CD14-positive monocyte (primary cell): ENCODE measurements around the gene PDZRN3. TPM values are rescaled to one million over a fixed set of nuclear protein-coding genes. Genes with fewer than 3 reads are reported as not detected.

Source experiments
- DNase-seq, 3 donors: peaks; one replicate each; pipeline ENCODE4 v3.0.0-alpha.2; 2011 to 2022
- H2AFZ ChIP-seq: 2 replicates; pipeline ENCODE4 v1.6.0; 2012; ENCODE audit warnings: mild to moderate bottlenecking, low read depth, low read length, inconsistent platforms; ENCODE audit not compliant: insufficient read depth, poor library complexity, severe bottlenecking
- H3K27ac ChIP-seq, 2 donors: 1 replicate in 1 of 2; 2 replicates in 1 of 2; pipeline ENCODE4 v1.5.1; 2012 to 2013; ENCODE audit warnings: low read length in 2 of 2, control low read depth in 1 of 2, inconsistent platforms in 1 of 2, low read depth in 1 of 2, mild to moderate bottlenecking in 1 of 2
- H3K27me3 ChIP-seq, 2 donors: one replicate each; pipeline versions ENCODE4 v1.6.0 to v1.6.1; 2011 to 2013; ENCODE audit warnings: low read length in 2 of 2; ENCODE audit not compliant: control insufficient read depth in 2 of 2, insufficient read depth in 2 of 2
- H3K36me3 ChIP-seq, 2 donors: replicated peaks in 1 of 2; 1 replicate in 1 of 2; 2 replicates in 1 of 2; pipeline versions ENCODE4 v1.5.1 to v1.6.1; 2012 to 2013; ENCODE audit warnings: low read length in 2 of 2, control low read depth in 1 of 2, inconsistent platforms in 1 of 2, mild to moderate bottlenecking in 1 of 2; ENCODE audit not compliant: insufficient read depth in 2 of 2, control insufficient read depth in 1 of 2
- H3K4me1 ChIP-seq, 2 donors: 1 replicate in 1 of 2; 2 replicates in 1 of 2; pipeline versions ENCODE4 v1.5.1 to v1.6.1; 2012 to 2013; ENCODE audit warnings: low read length in 2 of 2, control low read depth in 1 of 2, inconsistent platforms in 1 of 2, mild to moderate bottlenecking in 1 of 2, moderate library complexity in 1 of 2; ENCODE audit not compliant: insufficient read depth in 2 of 2, control insufficient read depth in 1 of 2
- H3K4me2 ChIP-seq: replicated peaks from 2 replicates; pipeline ENCODE3; 2012; ENCODE audit warnings: low read length, moderate library complexity, mild to moderate bottlenecking; ENCODE audit not compliant: poor library complexity, severe bottlenecking; ENCODE audit errors: extremely low read depth
- H3K4me3 ChIP-seq, 3 experiments: fragments of 200-600 bp in 1 of 3; sonication (generic) in 1 of 3; replicated peaks in 1 of 3; 1 replicate in 2 of 3; 2 replicates in 1 of 3; pipeline ENCODE4 v1.5.1; 2011 to 2013; ENCODE audit warnings: low read length in 3 of 3, mild to moderate bottlenecking in 3 of 3, control low read depth in 2 of 3, low read depth in 2 of 3, inconsistent platforms in 1 of 3, moderate library complexity in 1 of 3
- H3K79me2 ChIP-seq: 2 replicates; pipeline ENCODE4 v1.6.0; 2012; ENCODE audit warnings: mild to moderate bottlenecking, control low read depth, inconsistent platforms, low read length, moderate library complexity; ENCODE audit not compliant: insufficient read depth
- H3K9ac ChIP-seq: 2 replicates; pipeline ENCODE4 v1.6.0; 2017; ENCODE audit warnings: low read length, mild to moderate bottlenecking; ENCODE audit not compliant: insufficient read depth, poor library complexity, severe bottlenecking
- H3K9me3 ChIP-seq, 2 donors: replicated peaks in 1 of 2; 1 replicate in 1 of 2; 2 replicates in 1 of 2; pipeline versions ENCODE4 v1.5.1 to v1.6.1; 2012 to 2013; ENCODE audit warnings: low read length in 2 of 2, control low read depth in 1 of 2; ENCODE audit not compliant: control insufficient read depth in 1 of 2, insufficient read depth in 1 of 2
- H4K20me1 ChIP-seq: 2 replicates; pipeline ENCODE4 v1.6.0; 2012; ENCODE audit warnings: mild to moderate bottlenecking, low read length, control low read depth, moderate library complexity; ENCODE audit not compliant: insufficient read depth
- H3K27ac Mint-ChIP-seq, 7 donors: one replicate each; pipeline ENCODE4 v1.8.0; 2020; ENCODE audit warnings: mild to moderate bottlenecking in 7 of 7, mixed read lengths in 7 of 7, moderate library complexity in 6 of 7, inconsistent platforms in 2 of 7
- H3K27me3 Mint-ChIP-seq, 3 donors: one replicate each; pipeline ENCODE4 v1.8.0; 2021 to 2022; ENCODE audit warnings: low read depth in 3 of 3, mild to moderate bottlenecking in 3 of 3, mixed read lengths in 3 of 3, moderate library complexity in 3 of 3, inconsistent platforms in 1 of 3
- H3K36me3 Mint-ChIP-seq, 2 donors: one replicate each; pipeline ENCODE4 v1.8.0; 2020; ENCODE audit warnings: mixed read lengths in 2 of 2, inconsistent platforms in 1 of 2, mild to moderate bottlenecking in 1 of 2
- H3K4me1 Mint-ChIP-seq: one replicate; pipeline ENCODE4 v1.8.0; 2020; ENCODE audit warnings: mild to moderate bottlenecking, mixed read lengths
- H3K4me3 Mint-ChIP-seq, 2 donors: one replicate each; pipeline ENCODE4 v1.8.0; 2020; ENCODE audit warnings: mild to moderate bottlenecking in 2 of 2, mixed read lengths in 2 of 2, moderate library complexity in 1 of 2
- H3K9me3 Mint-ChIP-seq, 7 donors: one replicate each; pipeline ENCODE4 v1.8.0; 2020 to 2022; ENCODE audit warnings: mixed read lengths in 7 of 7, mild to moderate bottlenecking in 6 of 7, moderate library complexity in 6 of 7, inconsistent platforms in 2 of 7
- CTCF ChIP-seq: fragments of 200-600 bp; IDR thresholded peaks from one replicate; pipeline ENCODE4 v1.8.0; 2022; ENCODE audit warnings: antibody characterized with exemption, mild to moderate bottlenecking
- WGBS: methylation state at CpG from one replicate; pipeline ENCODE4 v1.1.5; 2013; ENCODE audit warnings: missing lambda C conversion rate; ENCODE audit not compliant: insufficient coverage; 5-methylcytosine and 5-hydroxymethylcytosine counted together
- intact Hi-C, 2 donors: fragments of 100-400 bp; cut with micrococcal nuclease; formaldehyde crosslinking; loops; one replicate each; pipeline versions ENCODE4 v1.15.0 to v1.15.1; 2023
- polyA plus RNA-seq, 3 donors: library from polyadenylated mRNA; depleted of rRNA in 1 of 3; unstranded in 2 of 3; stranded (reverse) in 1 of 3; fragments of 300-500 nt in 2 of 3; fragments of >200 nt in 1 of 3; fragmentation: Illumina TruSeq in 2 of 3; gene quantifications; 1 replicate in 2 of 3; 2 replicates in 1 of 3; pipeline ENCODE4 v1.2.3, GENCODE V29; 2012 to 2021

The PDZRN3 gene
- polyA plus RNA-seq, 3 donors = not detected

DNA sequence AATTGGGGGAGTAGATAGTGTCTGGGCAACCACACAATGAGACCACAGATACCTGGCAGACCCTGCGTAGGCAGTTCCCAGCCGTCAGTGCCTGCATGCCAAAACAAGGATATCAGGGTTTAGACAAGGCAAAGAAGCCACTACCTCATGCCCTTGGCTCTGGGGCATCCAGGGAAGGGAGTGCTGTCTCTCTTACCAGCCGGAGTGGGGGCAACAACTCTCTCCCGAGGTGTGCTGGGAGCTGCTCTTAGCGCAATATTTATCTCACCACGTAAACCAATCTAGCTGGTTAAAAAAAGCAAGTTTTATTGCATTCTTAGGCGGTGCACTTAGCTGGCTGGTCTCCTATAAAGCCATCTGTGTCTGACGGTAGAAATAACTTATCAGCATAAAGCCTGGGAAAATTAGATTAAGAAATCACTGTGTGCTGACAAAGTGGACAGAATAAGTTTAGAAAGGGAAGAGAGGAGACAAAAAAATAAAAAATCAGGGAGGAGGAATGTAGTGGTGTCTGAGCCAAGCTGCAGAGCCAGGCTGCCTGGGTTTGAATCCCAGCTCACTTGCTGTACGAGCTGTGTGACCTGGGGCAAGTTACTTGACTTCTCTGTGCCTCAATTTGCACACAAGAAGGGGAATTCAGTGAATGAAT lies 273.2 kb downstream of the PDZRN3 start:
- Histone ChIP-seq H3K9ac (no peak overlapping the region), H3K4me1 (no peaks in the 10 kb centered on the region), H3K27me3 (peaks cover 0 to 4% of the 10 kb centered on the region in 2 donors), H3K4me3 (no peak overlapping the region), H3K9me3 (no peaks in the 10 kb centered on the region), H4K20me1 (no peaks in the 10 kb centered on the region), H2AFZ (no peak overlapping the region), H3K36me3 (no peaks in the 10 kb centered on the region), H3K4me2 (no peak overlapping the region), H3K27ac (no peak overlapping the region), H3K79me2 (no peaks in the 10 kb centered on the region)
- peaks cover 7 to 12% (median 9%) of the 10 kb centered on the region in 3 donors for H3K27me3 Mint-ChIP-seq
- no peaks in the 10 kb centered on the region for H3K36me3 Mint-ChIP-seq
- intact Hi-C loops = no loop called here
- peaks cover 0 to 3% (median under 1%) of the 10 kb centered on the region in 7 donors for H3K9me3 Mint-ChIP-seq
- no peak overlapping the region for H3K27ac Mint-ChIP-seq
- DNase-seq = no peak
- H3K4me3 Mint-ChIP-seq = no peak overlapping the region
- no peaks in the 10 kb centered on the region for H3K4me1 Mint-ChIP-seq
- WGBS = 79% methylated on average over 3 of the region's 9 CpGs
- TF ChIP-seq CTCF = no peak

- Histone ChIP-seq H2AFZ (no peak overlapping the region), H3K4me2 (no peak overlapping the region), H3K27me3 (peaks cover 0 to 4% of the 10 kb centered on the region in 2 donors), H3K4me3 (no peak overlapping the region), H3K27ac (no peak overlapping the region), H3K36me3 (no peaks in the 10 kb centered on the region), H3K9ac (no peak overlapping the region), H3K4me1 (no peaks in the 10 kb centered on the region), H3K79me2 (no peaks in the 10 kb centered on the region), H4K20me1 (no peaks in the 10 kb centered on the region), H3K9me3 (no peaks in the 10 kb centered on the region)
- H3K9me3 Mint-ChIP-seq = peaks cover 0 to 1% (median 0%) of the 10 kb centered on the region in 7 donors
- H3K36me3 Mint-ChIP-seq = no peaks in the 10 kb centered on the region
- no CpG with 5 or more reads among the region's 6 CpGs for WGBS
- H3K4me1 Mint-ChIP-seq = no peaks in the 10 kb centered on the region
- no peak for TF ChIP-seq CTCF
- H3K4me3 Mint-ChIP-seq = no peak overlapping the region
- H3K27me3 Mint-ChIP-seq = peaks cover 7 to 12% (median 9%) of the 10 kb centered on the region in 3 donors
- intact Hi-C loops = no loop called here
- no peak overlapping the region for H3K27ac Mint-ChIP-seq
- DNase-seq = no peak
Observed at GRCh38 chr3:73350996-73351395, 273.7 kb downstream of the PDZRN3 start.
